Lower leg skin (tissue), 3 donors: ENCODE data around the gene MX2.

Experiments used
- CTCF ChIP-seq, 3 donors: fragments of 450-650 bp; IDR thresholded peaks; one replicate each; pipeline ENCODE4 v1.5.1; 2016; ENCODE audit warnings: antibody characterized with exemption in 3 of 3, mild to moderate bottlenecking in 3 of 3, moderate library complexity in 2 of 3
- POLR2A ChIP-seq, 2 donors: fragments of 450-650 bp; IDR thresholded peaks; one replicate each; pipeline ENCODE4 v1.6.1; 2016 to 2017; ENCODE audit warnings: antibody characterized with exemption in 2 of 2, mild to moderate bottlenecking in 1 of 2, moderate library complexity in 1 of 2

GRCh38 chr21:41361053-41361785 lies 608 bp upstream of the MX2 start:
- TF ChIP-seq CTCF (IDR thresholded peaks at IDR 0.05) (no peak), POLR2A (IDR thresholded peaks at IDR 0.05) (no peak)
